ENCODE data around the gene ZBTB46.

DNA sequence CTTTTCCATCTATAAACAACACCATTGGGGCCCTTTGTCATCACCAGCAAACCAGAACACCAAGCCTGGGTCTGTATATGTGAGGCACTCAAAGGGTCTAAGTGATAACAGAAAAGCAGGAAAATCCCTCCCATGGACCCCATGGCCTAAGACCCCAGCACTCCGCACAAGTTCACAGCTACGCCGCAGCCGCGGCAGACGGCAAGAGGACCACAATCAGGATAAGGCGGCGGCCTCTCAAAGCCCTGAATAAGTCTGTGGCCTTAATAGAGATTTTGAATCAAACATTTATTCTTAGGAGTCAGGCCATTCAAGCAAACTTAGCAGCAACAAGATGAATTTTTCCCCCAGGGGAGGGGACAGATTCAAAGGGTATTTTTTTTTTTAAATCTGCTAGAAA lies 2.9 kb downstream of the ZBTB46 start:
- TF ChIP-seq, protein P1, sequence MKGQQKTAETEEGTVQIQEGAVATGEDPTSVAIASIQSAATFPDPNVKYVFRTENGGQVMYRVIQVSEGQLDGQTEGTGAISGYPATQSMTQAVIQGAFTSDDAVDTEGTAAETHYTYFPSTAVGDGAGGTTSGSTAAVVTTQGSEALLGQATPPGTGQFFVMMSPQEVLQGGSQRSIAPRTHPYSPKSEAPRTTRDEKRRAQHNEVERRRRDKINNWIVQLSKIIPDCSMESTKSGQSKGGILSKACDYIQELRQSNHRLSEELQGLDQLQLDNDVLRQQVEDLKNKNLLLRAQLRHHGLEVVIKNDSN (CRISPR knock-in tag; IDR thresholded peaks at IDR 0.05): no peak
- TF ChIP-seq, protein P2, sequence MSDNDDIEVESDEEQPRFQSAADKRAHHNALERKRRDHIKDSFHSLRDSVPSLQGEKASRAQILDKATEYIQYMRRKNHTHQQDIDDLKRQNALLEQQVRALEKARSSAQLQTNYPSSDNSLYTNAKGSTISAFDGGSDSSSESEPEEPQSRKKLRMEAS (CRISPR knock-in tag; IDR thresholded peaks at IDR 0.05): no peak
- TF ChIP-seq FOXJ3 (CRISPR knock-in tag; IDR thresholded peaks at IDR 0.05; ENCODE audit: borderline replicate concordance): no peak
- TF ChIP-seq GRHL2 (CRISPR knock-in tag; IDR thresholded peaks at IDR 0.05; ENCODE audit: insufficient replicate concordance, severe bottlenecking): no peak
- no peak for TF ChIP-seq CREM (CRISPR knock-in tag; IDR thresholded peaks at IDR 0.05)
- TF ChIP-seq, protein P3, sequence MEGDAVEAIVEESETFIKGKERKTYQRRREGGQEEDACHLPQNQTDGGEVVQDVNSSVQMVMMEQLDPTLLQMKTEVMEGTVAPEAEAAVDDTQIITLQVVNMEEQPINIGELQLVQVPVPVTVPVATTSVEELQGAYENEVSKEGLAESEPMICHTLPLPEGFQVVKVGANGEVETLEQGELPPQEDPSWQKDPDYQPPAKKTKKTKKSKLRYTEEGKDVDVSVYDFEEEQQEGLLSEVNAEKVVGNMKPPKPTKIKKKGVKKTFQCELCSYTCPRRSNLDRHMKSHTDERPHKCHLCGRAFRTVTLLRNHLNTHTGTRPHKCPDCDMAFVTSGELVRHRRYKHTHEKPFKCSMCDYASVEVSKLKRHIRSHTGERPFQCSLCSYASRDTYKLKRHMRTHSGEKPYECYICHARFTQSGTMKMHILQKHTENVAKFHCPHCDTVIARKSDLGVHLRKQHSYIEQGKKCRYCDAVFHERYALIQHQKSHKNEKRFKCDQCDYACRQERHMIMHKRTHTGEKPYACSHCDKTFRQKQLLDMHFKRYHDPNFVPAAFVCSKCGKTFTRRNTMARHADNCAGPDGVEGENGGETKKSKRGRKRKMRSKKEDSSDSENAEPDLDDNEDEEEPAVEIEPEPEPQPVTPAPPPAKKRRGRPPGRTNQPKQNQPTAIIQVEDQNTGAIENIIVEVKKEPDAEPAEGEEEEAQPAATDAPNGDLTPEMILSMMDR (IDR thresholded peaks at IDR 0.05): no peak
- TF ChIP-seq, protein P4, sequence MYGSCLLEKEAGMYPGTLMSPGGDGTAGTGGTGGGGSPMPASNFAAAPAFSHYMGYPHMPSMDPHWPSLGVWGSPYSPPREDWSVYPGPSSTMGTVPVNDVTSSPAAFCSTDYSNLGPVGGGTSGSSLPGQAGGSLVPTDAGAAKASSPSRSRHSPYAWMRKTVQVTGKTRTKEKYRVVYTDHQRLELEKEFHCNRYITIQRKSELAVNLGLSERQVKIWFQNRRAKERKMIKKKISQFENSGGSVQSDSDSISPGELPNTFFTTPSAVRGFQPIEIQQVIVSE (CRISPR knock-in tag; IDR thresholded peaks at IDR 0.05; ENCODE audit: borderline replicate concordance): no peak
- TF ChIP-seq, protein P5, sequence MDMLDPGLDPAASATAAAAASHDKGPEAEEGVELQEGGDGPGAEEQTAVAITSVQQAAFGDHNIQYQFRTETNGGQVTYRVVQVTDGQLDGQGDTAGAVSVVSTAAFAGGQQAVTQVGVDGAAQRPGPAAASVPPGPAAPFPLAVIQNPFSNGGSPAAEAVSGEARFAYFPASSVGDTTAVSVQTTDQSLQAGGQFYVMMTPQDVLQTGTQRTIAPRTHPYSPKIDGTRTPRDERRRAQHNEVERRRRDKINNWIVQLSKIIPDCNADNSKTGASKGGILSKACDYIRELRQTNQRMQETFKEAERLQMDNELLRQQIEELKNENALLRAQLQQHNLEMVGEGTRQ (CRISPR knock-in tag; IDR thresholded peaks at IDR 0.05): no peak
